ENCODE measurements around the gene EFNA2.

Gene EFNA2

DNA sequence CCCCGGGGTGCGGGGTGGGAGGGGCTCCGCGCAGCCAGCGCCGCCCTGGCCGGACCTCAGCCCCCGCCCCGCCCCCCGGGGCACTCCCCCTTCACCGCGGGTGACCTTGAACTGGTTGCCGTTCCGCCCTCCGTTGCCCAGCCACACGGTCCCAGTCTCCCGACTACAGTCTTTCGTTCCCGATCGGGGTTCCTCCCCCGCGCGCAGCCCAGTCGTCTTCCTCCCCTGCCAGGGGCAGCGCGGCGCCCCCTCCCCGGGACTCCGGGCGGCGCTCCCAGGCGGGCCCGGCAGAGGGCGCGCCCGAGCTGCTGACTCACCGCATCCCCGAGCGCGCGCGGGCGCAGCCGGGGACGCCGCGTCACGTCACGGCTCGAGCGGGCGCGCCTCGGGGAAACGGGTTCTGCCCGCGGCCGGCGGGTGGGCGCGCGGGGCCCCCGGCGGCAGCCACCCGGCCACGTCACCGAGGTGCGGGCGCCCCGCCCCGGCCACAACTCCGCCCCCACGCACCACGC, 36.8 kb upstream of the EFNA2 start:
- DNase-seq: peak in 44 of 56 donors; percentile 16 to 89 (median 75)

DNA sequence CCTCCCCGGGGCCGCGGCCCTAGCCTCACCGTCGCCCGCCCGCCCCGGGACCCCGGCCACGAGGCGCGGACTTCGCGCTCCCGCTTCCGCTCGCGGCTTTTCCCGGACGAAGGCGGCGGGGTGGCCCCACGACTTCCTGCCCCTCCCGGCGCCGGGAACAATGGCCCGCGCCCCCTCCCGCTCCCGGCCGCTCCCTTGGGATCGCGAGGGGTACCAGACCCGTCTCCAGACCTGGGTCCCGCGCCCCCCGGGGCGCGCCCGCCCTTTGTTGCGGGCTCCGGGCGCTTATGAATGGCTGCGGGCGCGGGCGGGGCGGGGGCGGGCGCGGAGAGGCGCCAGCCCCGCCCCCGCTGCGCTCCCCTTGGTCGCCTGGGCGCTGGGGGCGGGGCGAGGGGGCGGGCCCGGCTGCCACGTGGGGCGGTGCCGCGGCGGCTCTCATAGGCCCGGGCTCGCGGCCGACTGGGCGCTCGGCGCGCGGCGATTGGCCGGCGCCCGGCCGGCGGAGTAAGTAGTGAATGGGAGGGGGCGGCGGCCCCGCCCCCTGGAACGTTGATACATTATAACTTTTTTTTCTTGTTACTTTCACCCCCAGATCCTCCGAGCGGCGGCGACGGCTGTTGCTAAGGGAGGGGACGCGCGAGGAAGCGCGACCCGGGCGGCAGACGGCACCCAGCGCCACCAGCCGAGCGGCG, 36.2 kb upstream of the EFNA2 start:
- peak in 55 of 56 donors; percentile 54 to 95 (median 86) for DNase-seq

DNA sequence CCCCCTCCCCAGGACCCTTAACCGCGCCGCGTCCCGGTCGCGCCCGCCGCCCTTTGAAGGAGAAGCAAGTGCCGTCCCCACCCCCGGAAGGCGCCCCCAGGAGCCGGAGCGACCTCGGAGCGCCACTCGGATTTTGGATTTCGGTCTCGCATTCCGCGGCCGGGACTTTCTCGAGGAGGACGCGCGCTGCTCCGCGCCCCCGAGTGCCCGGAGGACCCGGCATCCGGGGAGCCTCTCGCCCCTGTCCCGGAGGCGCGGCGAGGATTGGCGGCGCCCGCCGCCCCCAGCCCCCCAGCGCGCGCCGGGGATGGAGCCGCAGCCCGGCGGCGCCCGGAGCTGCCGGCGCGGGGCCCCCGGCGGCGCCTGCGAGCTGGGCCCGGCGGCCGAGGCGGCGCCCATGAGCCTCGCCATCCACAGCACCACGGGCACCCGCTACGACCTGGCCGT, 35.7 kb upstream of the EFNA2 start:
- DNase-seq: no peak

DNA sequence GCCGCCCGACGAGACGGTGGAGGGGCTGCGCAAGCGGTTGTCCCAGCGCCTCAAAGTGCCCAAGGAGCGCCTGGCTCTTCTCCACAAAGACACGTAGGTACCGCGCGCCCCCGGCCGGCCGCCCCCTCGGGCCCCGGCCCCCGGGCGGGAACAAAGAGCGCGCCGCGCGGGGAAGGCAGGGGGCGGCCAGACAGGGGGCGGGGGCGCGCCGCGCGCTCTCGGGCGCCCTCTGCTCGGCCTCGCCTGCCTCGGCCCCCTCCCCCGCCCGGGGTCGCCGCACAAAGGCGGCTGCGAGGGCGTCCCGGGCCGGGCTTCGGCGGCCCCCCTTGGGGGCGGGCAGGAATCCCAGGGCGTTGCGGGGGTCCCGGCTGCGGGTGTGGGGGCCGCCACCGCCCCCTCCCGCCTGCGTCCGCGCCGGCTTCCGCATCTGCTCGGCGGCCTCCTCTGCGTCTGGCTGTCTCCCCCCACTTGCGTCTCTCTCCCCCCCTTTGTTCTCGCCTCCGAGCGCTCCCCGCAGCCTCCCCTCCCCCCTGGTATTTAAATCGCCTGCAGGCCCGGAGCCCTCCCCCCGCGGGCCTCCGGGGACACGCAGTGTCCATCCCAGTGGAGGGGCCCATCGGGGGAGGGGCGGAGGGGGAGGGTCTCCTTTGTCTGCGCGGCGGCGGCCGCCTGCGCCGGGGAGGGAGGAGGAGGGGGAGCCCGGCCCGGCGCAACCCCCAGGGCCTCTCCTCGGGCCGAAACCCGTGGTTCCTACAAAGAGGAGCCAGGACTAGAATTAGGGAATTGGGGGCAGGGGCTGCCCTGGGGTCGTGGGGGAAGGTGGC, 35.0 kb upstream of the EFNA2 start:
- peak in 49 of 56 donors; percentile 19 to 76 (median 47) for DNase-seq

DNA sequence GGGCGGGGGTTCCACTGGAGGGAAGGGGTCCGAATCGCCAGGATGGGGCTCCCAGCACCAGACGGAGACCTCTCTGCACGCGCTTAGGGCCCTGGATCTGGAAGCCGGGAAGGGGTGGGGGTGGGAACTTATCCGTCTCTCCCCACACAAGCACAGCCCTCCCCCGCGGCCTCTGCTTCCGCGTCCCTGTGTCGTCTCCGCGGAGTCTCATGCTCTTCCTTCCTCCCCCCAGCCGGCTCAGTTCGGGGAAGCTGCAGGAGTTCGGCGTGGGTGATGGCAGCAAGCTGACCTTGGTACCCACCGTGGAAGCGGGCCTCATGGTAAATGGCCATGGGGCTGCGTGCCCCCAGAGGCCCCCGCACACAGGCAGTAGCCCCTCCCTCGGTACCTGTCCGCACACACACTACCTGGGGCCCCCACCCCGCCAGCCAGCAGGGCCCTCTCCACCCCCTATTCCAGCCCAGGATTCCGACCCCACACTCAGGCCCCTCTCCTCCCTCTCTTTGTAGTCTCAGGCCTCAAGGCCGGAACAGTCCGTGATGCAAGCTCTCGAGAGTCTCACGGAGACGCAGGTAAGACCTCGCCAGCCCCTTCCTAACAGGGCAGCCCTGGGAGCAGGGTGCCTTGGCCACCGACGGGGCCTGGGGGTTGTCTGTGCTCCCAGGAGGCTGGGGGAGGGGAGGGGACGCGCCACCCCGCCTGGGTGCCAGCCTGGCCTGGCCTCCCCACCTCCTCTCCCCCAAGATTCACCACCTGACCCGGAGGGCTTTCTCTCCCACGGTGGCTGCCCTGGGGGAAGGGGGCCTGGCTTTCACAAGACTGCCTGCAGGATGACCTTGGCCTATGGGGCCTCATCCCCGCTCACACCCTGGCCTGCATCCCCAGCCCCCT, 34.1 kb upstream of the EFNA2 start:
- peak in 44 of 56 donors; percentile 27 to 83 (median 54) for DNase-seq

DNA sequence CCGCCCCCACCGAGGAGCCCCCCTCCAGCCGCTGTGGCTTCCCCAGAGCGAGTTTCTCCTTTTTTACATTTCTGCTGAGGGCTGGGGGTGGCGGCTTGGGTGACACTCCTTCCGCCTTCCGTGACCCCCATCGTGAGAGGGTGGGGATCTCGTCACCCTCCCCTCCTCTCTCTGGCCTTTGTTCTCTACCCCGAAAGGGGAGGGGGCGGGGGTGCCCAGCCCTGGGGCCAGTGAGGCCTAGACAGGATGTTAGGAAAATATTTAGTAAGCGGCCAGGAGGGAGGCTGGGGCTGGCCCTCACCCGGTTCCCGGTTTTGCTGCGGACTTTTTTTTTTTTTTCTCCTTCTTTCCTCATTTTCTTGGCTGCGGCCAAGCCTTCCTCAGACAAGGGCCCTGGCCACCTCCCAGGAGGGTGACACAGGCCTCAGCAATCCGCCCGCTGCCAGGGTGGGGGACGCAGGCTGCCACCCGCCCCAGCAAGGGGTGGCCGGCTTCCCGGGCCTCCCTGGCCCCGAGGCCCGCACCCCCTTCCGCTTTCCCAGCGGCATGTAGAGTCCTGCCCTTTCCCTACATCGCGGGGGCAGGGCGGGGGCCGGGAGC, 33.4 kb upstream of the EFNA2 start:
- DNase-seq: peak in 54 of 56 donors; percentile 68 to 97 (median 85)

DNA sequence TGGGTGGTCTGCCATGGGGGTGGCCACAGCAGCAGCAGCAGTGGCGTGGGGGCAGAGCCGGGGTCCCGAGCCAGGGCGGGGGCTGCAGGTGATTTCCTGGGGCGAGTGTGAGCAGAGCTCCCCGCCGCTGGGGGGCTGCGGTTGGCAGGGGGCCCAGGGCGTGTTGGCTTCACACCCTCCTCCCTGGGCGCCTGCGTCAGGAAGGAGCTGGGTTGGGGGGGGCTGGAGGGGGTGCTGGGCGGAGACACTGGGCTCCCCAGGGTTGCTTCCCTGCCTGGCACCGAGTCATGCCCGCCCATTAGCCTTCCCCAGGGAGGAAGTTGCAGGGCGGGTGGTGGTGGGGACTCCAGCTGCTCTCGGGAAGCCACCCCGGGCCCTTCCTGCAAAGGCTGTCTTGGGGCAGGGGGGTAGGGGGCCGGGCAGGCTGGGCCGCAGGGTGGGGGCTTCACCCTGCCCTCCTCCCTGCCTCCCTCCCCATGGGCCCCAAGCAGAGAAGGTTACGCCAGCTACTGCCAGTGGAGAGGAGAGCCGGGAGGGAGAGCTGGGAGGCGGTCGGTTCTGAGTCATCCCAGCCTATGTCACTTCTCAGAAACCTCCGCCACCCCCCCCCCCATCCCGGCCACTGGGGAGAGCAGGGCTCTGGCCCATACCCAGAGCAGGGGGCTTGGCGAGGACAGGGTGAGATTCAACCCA, 32.7 kb upstream of the EFNA2 start:
- DNase-seq: peak; percentile 42 to 98 (median 89)

DNA sequence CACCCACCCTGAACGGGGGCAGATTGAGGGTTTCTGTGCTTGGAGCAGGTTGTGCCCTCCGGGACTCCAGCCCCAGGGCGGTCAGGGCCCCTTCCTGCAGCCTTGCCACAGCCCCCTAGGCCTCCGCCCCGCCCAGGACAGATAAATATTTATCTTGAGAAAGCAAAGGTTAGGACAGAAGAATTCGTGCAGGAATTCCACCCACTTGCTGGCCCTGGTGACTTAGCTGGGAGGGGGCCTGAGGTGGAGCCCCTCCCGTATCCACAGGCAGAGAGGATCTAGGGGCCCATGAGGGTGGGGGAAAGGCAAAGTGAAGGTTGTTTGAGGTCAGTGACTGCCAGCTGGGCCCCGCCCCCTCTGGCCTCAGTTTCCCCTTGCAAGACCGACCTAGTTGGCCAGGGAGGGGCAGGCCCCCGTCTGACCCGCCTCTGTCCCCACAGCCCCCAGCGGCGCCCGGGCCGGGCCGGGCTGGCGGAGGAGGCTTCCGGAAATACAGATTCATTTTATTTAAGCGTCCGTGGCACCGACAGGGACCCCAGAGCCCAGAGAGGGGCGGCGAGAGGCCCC, 32.1 kb upstream of the EFNA2 start:
- DNase-seq: peak in 2 of 56 donors; percentile 54 to 66

DNA sequence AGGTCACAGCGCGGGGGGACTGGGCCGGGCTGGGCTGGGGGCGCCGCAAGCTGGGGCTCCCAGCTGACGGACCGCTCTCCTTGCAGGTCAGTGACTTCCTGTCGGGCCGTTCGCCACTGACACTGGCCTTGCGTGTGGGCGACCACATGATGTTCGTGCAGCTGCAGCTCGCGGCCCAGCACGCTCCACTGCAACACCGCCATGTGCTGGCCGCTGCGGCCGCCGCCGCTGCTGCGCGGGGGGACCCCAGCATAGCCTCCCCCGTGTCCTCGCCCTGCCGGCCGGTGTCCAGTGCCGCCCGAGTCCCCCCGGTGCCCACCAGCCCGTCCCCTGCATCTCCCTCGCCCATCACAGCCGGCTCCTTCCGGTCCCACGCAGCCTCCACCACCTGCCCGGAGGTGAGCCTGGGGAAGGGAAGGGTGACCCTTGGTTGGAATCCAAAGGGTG, 31.6 kb upstream of the EFNA2 start:
- DNase-seq: peak in 32 of 56 donors; percentile 18 to 81 (median 48)

DNA sequence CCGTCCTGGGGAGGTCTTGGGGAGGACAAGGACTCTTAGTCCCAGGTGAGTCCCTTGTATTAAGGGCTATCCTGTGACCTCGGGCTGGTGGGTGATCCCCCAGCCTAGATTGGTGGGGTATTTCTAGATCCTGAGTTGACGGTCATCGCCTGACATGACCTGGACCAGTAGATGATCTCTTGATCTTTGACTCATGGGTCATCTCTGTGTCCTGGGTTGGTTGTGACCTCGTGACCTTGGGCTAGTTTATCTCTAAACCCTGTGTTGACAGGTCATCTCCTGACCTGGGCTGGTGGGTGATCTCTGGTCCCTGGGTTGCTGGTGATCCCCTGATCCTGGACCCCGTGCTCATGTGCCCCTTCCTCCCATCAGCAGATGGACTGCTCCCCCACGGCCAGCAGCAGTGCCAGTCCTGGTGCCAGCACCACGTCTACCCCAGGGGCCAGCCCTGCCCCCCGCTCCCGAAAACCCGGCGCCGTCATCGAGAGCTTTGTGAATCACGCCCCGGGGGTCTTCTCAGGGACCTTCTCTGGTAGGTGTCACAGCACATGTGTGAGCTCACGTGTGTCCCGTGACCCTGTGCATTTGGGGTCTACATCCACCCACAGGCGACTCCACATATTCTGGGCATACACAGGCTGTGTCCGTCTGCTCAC, 31.0 kb upstream of the EFNA2 start:
- DNase-seq: peak in 1 of 56 donors; percentile 32

DNA sequence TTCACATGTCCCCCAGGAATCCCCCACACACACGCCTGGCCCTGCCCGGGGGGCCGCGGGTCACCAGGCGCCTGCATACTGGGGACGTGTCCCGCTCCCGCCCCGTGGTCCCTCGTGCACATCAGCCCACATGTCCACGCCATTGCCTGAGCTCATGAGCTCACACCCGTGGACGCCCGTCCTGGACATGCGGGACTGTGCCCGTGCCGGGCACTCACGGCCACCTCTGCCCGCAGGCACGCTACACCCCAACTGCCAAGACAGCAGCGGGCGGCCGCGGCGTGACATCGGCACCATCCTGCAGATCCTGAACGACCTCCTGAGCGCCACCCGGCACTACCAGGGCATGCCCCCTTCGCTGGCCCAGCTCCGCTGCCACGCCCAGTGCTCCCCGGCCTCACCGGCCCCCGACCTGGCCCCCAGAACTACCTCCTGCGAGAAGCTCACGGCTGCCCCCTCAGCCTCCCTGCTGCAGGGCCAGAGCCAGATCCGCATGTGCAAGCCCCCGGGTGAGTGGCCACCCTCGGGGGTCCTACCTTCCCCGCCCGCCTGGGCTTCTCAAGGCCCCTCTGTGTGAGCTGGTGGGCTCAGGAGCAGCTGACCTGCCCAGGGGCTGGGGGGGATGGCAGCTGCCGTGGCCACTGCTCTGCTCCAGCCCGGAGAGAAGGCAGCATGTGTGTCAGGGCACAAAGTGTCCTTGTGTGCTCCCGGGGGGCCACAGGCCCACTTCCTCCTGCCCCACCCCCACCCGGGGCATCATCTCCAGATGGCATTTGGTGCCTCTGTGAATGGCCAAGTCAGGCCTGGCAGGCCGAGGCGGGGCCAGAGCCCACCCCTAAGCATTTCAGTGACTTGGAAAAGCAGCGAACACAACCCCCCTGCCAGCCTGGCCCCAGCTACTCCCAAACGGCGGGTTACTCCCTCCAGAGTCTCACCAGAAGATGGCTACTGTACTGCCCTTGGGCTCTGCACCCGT, 30.2 kb upstream of the EFNA2 start:
- peak in 54 of 56 donors; percentile 26 to 94 (median 81) for DNase-seq

DNA sequence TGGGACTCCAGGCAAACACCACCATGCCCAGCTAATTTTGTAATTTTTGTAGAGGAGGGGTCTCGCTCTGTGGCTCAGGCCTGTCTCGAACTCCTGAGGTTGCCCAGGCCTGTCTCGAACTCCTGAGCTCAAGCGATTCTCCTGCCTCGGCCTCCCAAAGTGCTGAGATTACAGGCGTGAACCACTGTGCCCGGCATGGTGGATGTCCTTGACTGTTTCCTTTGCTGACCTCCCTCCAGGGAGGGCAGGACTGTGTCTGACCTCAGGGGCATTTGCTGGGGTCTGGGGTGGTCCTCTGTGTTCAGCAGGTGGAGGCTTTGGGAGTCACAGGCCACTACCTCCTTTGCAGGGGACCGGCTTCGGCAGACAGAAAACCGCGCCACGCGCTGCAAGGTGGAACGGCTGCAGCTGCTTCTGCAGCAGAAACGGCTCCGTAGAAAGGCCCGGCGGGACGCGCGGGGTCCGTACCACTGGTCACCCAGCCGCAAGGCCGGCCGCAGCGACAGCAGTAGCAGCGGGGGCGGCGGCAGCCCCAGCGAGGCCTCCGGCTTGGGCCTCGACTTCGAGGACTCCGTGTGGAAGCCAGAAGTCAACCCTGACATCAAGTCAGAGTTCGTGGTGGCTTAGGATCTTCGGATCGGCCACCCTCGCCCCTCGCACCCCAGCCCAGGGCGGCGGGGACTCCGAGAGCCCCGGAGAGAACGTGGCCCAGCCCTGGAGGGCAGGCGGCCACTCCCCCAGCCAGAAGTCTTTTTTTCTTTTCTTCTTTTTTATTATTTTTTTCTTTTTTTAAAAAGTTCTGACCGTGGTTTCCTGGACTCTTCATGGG, 28.8 kb upstream of the EFNA2 start:
- DNase-seq: peak in 1 of 56 donors; percentile 37

DNA sequence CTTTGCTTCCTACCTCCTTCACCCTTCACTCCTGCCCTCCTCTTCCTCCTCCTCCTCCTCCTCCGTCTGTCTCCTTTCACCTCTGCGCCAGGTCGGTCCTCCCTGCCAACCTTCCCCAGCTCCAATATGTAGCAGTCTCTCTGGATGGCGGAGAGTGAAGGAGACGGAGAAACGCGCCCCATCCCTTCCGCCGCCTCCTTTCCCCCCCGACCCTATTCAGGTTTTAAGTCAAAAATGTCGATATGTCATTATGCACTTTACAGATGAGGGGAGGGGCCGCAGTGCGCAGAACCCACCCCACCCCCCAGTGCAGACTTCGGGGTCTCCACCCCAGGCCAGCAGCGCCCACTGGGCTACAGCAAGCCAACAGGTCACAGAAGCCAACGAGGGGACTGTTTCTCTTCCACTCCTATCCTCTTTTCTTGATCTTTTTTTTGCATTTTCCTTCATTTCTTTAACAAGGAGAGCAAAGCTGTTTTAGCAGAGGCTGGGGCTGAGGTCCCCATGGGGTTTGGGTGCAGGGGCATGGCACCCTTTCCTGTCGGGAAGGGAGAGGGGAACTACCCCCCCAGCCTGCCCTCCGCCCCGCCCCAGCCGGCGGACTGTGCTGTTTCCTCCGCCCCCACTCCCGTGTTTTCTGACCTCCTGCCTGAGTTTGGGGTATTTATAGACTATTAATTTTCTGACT, 28.1 kb upstream of the EFNA2 start:
- no peak for DNase-seq

DNA sequence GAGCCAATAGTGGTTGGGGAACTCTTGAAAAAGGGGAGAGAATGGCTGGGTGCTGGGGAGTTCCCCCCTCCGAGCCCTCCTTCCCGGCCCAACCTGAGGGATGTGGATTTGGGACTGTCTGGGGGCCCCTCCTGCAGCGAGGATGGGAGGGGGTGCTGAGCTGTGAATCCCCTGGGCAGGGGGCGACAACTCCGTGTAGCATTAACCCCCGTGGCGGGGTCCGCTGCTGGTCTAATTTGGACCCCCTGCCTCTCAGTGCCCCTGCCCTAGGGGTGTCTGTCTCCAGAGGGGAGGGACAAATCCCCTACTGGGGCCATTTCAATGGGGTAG, 27.5 kb upstream of the EFNA2 start:
- DNase-seq: peak in 1 of 56 donors; percentile 9

DNA sequence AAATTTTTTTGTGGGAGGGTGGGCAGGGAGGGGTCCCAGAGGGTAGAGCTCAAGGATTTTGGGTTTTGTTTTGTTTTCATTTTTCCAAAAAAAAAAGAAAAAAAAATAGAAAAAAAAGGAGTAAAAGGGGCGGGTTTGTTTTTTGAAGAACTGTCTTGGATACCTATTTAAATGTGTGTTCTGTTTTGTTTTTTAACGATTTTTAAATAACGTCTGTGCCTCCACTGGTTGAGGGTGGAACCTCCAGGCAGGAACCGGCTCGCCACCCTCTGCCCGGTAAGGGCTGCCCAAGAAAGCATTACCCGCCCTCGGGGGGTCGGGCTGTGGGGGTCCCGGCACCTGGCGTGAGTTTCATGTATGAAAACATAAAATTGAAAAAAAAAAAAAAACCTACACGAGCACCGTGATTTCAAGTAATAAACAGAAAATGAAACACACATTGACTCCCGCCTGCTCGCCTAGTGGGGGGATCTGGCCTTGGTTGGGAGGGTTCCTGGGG, 26.9 kb upstream of the EFNA2 start:
- DNase-seq: no peak

DNA sequence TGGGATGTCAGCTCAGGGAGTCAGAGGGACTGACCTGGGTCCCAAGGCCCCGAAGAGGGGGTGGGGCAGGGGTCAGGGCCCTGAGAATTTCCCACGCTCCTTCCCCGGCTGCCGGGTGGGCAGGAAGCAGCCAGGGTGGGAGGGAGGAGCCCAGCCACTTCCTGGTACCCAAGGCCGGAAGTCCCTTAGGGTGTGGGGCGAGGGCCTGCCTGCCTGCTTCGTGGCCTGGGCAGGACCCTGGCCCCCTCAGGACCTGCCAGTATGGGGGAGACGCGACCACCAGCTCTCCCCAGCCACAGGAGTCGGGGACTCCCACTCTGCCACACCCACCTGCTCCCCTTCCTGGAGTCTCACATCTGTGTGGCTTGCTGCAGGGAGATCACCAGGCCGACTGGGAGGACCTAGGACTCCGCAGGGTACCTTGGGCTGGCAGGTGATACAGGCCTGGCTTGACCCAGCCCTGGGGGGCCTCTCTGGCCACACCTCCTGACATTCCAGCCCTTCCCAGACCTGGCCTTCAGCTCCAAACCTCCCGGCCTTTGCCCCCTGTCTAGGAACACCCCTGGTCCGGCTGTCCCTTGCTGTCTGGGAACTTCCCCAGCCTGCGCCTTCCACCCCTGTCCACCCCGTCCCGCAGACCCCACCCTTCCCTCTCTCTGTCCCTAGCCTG, 26.3 kb upstream of the EFNA2 start:
- peak in 13 of 56 donors; percentile 8 to 57 (median 20) for DNase-seq
